ENCODE data around the gene CCDC171.

CCDC171 gene

DNA sequence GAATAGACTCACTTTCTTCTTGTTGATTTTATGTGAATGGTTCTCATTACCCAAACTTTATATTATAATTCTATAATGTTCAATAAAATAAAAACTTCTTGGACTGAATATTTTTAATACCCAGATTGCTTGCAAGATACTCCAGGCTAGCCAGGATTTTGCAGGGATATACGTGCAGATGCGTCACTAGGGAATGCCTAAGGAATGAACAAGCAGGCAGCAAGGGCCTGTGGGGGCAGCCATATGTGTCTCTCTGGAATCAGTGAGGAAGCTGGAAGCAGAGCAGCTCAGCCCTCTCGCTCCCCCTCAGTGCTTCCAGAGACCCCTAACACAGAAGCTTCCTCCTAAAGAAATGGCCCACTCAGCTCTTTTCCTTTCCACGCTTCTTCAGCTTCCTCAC is 457.4 kb downstream of the CCDC171 start:
- H2AK5ac ChIP-seq (ENCODE audit: low read length) = no peak overlapping the region
- no peak overlapping the region for H4K8ac ChIP-seq (ENCODE audit: low read depth, low read length)
- H3K79me1 ChIP-seq (ENCODE audit: low read length) = no peaks in the 10 kb centered on the region
- no peak for DNase-seq
- no peak overlapping the region for H3K56ac ChIP-seq (ENCODE audit: low read length)
- WGBS (ENCODE audit: extremely low coverage, insufficient coverage, low lambda C conversion rate) = no CpG with 5 or more reads among the region's 4 CpGs
- H3K36me3 ChIP-seq (ENCODE audit: control insufficient read depth, insufficient read depth, low read length) = no peaks in the 10 kb centered on the region
- H3K18ac ChIP-seq (ENCODE audit: low read length) = no peak overlapping the region
- no peak overlapping the region for H3K4me2 ChIP-seq (ENCODE audit: low read length)
- no peak overlapping the region for H2BK15ac ChIP-seq (replicated peaks; ENCODE audit: low read depth)
- H3K4me3 ChIP-seq (ENCODE audit: low read length) = no peak overlapping the region
- no peak overlapping the region for H2BK120ac ChIP-seq (ENCODE audit: low read depth, low read length)
- no peak overlapping the region for H3K27ac ChIP-seq (ENCODE audit: low read depth, low read length)
- no peaks in the 10 kb centered on the region for H3K79me2 ChIP-seq (ENCODE audit: control insufficient read depth, insufficient read depth, low read length)
- H3K23ac ChIP-seq (ENCODE audit: low read length) = no peak overlapping the region
- no peak overlapping the region for H3K9ac ChIP-seq (ENCODE audit: low read length)
- no peak overlapping the region for H3K4ac ChIP-seq (ENCODE audit: low read depth, low read length)
- no peak overlapping the region for H4K5ac ChIP-seq (ENCODE audit: low read length)
- no peaks in the 10 kb centered on the region for H3K27me3 ChIP-seq (ENCODE audit: insufficient read depth, low read length, poor library complexity)
- no peak overlapping the region for H2BK5ac ChIP-seq (ENCODE audit: low read length)
- no peaks in the 10 kb centered on the region for H3K4me1 ChIP-seq (ENCODE audit: control insufficient read depth, low read depth, low read length)

DNA sequence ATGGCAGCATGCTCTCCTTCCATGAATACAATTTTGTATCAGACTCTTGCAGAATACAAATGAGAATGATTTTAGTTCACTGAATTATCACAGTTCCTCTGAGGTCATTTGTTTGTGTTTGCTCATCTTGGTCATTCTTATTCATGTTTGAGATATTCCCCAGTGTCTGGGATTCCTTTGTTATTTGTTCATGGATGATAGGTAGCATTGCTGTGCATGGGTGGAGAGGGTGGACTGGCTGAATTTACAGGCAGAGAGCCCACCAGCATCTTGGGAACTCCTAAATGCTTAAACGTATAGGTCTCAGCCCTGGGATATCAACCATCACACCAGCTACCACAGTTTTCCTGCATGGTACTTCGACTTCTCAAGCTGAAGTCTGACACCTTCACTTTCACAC is 459.8 kb downstream of the CCDC171 start:
- Histone ChIP-seq H3K79me1 (ENCODE audit: low read length) (no peaks in the 10 kb centered on the region), H4K8ac (ENCODE audit: low read depth, low read length) (no peak overlapping the region), H3K27me3 (ENCODE audit: insufficient read depth, low read length, poor library complexity) (no peaks in the 10 kb centered on the region), H3K9ac (ENCODE audit: low read length) (no peak overlapping the region), H2BK15ac (replicated peaks; ENCODE audit: low read depth) (no peak overlapping the region), H3K4ac (ENCODE audit: low read depth, low read length) (no peak overlapping the region), H2BK5ac (ENCODE audit: low read length) (no peak overlapping the region), H2AK5ac (ENCODE audit: low read length) (no peak overlapping the region), H3K4me3 (ENCODE audit: low read length) (no peak overlapping the region), H2BK120ac (ENCODE audit: low read depth, low read length) (no peak overlapping the region), H3K23ac (ENCODE audit: low read length) (no peak overlapping the region), H3K4me1 (ENCODE audit: control insufficient read depth, low read depth, low read length) (no peaks in the 10 kb centered on the region), H3K56ac (ENCODE audit: low read length) (no peak overlapping the region), H4K5ac (ENCODE audit: low read length) (no peak overlapping the region), H3K18ac (ENCODE audit: low read length) (no peak overlapping the region), H3K4me2 (ENCODE audit: low read length) (no peak overlapping the region), H3K36me3 (ENCODE audit: control insufficient read depth, insufficient read depth, low read length) (no peaks in the 10 kb centered on the region), H3K79me2 (ENCODE audit: control insufficient read depth, insufficient read depth, low read length) (no peaks in the 10 kb centered on the region), H3K27ac (ENCODE audit: low read depth, low read length) (no peak overlapping the region)
- no peak for DNase-seq
- WGBS (ENCODE audit: extremely low coverage, insufficient coverage, low lambda C conversion rate) = no CpG with 5 or more reads among the region's 2 CpGs

DNA sequence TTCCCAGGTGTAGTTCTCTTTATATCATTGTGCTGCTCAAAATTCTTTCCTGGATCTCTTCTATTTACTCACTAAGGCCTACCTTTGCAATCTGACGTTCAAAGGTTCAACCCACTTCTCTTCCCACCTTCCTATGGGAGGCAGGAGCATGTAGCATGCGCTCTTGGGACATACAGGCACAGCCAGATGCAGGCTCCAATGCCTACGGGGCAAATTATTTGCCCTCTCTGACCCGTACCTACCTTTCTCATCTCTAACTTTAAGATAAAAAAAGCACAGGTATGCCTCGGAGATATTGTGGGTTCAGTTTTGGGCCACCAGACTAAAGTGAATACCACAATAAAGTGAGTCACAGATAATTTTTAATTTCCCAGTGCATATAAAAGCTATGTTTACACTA is 460.5 kb downstream of the CCDC171 start:
- Histone ChIP-seq H4K8ac (ENCODE audit: low read depth, low read length) (no peak overlapping the region), H3K56ac (ENCODE audit: low read length) (no peak overlapping the region), H3K27ac (ENCODE audit: low read depth, low read length) (no peak overlapping the region), H2BK120ac (ENCODE audit: low read depth, low read length) (no peak overlapping the region), H3K27me3 (ENCODE audit: insufficient read depth, low read length, poor library complexity) (no peaks in the 10 kb centered on the region), H2BK15ac (replicated peaks; ENCODE audit: low read depth) (no peak overlapping the region), H3K4me3 (ENCODE audit: low read length) (no peak overlapping the region), H3K9ac (ENCODE audit: low read length) (no peak overlapping the region), H4K5ac (ENCODE audit: low read length) (no peak overlapping the region), H2BK5ac (ENCODE audit: low read length) (no peak overlapping the region), H3K4me2 (ENCODE audit: low read length) (no peak overlapping the region), H3K79me2 (ENCODE audit: control insufficient read depth, insufficient read depth, low read length) (no peaks in the 10 kb centered on the region), H3K4ac (ENCODE audit: low read depth, low read length) (no peak overlapping the region), H3K18ac (ENCODE audit: low read length) (no peak overlapping the region), H3K36me3 (ENCODE audit: control insufficient read depth, insufficient read depth, low read length) (no peaks in the 10 kb centered on the region), H3K79me1 (ENCODE audit: low read length) (no peaks in the 10 kb centered on the region), H3K4me1 (ENCODE audit: control insufficient read depth, low read depth, low read length) (no peaks in the 10 kb centered on the region), H2AK5ac (ENCODE audit: low read length) (no peak overlapping the region), H3K23ac (ENCODE audit: low read length) (no peak overlapping the region)
- WGBS (ENCODE audit: extremely low coverage, insufficient coverage, low lambda C conversion rate) = no CpG with 5 or more reads among the region's 5 CpGs
- no peak for DNase-seq

DNA sequence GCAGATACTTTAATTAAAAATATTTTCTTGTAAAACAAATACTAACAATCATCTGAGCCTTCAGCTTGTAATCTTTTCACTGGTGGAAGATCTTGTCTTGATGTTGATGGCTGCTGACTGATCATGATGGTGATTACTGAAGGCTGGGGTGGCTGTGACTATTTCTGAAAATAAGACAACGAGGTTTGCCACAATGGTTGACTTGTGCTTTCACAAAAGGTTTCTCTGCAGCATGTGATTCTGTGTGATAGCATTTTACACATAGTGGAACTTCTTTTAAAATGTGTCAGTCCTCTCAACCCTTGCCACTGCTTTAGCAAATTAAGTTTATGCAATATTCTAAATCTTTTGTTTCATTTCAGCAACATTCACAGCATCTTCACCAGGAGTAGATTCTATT is 461.0 kb downstream of the CCDC171 start:
- no peak for DNase-seq
- Histone ChIP-seq H3K79me1 (ENCODE audit: low read length) (no peaks in the 10 kb centered on the region), H3K4me3 (ENCODE audit: low read length) (no peak overlapping the region), H4K8ac (ENCODE audit: low read depth, low read length) (no peak overlapping the region), H3K4ac (ENCODE audit: low read depth, low read length) (no peak overlapping the region), H3K9ac (ENCODE audit: low read length) (no peak overlapping the region), H2AK5ac (ENCODE audit: low read length) (no peak overlapping the region), H3K23ac (ENCODE audit: low read length) (no peak overlapping the region), H3K56ac (ENCODE audit: low read length) (no peak overlapping the region), H3K36me3 (ENCODE audit: control insufficient read depth, insufficient read depth, low read length) (no peaks in the 10 kb centered on the region), H3K27ac (ENCODE audit: low read depth, low read length) (no peak overlapping the region), H2BK120ac (ENCODE audit: low read depth, low read length) (no peak overlapping the region), H3K4me1 (ENCODE audit: control insufficient read depth, low read depth, low read length) (no peaks in the 10 kb centered on the region), H3K18ac (ENCODE audit: low read length) (no peak overlapping the region), H2BK5ac (ENCODE audit: low read length) (no peak overlapping the region), H3K27me3 (ENCODE audit: insufficient read depth, low read length, poor library complexity) (no peaks in the 10 kb centered on the region), H4K5ac (ENCODE audit: low read length) (no peak overlapping the region), H3K4me2 (ENCODE audit: low read length) (no peak overlapping the region), H3K79me2 (ENCODE audit: control insufficient read depth, insufficient read depth, low read length) (no peaks in the 10 kb centered on the region), H2BK15ac (replicated peaks; ENCODE audit: low read depth) (no peak overlapping the region)
- no CpG with 5 or more reads among the region's 1 CpG for WGBS (ENCODE audit: extremely low coverage, insufficient coverage, low lambda C conversion rate)

DNA sequence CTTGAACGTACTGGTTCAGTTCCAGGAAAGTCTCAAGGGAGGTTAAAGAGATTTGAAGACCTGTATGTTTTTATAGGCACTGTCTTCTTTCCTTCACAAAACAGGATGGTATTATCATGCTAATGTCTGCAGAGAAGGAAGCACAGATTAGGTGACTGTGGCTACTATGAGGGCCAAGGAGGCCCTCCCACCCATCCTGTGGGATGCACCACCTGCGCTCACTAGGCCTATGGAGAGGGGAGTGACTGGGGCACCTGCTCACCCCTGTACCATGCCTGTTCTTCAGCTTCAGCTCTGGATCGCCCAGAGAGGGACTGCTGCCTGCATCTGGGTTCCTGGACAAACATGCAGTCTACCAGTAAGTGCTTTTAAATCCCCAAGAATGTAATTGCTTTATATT is 469.4 kb downstream of the CCDC171 start:
- no peak overlapping the region for H2BK5ac ChIP-seq (ENCODE audit: low read length)
- H3K36me3 ChIP-seq (ENCODE audit: control insufficient read depth, insufficient read depth, low read length) = no peaks in the 10 kb centered on the region
- no peak overlapping the region for H2BK15ac ChIP-seq (replicated peaks; ENCODE audit: low read depth)
- H3K9ac ChIP-seq (ENCODE audit: low read length) = no peak overlapping the region
- H3K4me1 ChIP-seq (ENCODE audit: control insufficient read depth, low read depth, low read length) = no peaks in the 10 kb centered on the region
- no peaks in the 10 kb centered on the region for H3K79me1 ChIP-seq (ENCODE audit: low read length)
- H2BK120ac ChIP-seq (ENCODE audit: low read depth, low read length) = no peak overlapping the region
- H3K4me2 ChIP-seq (ENCODE audit: low read length) = no peak overlapping the region
- no peak overlapping the region for H3K56ac ChIP-seq (ENCODE audit: low read length)
- no peak overlapping the region for H4K8ac ChIP-seq (ENCODE audit: low read depth, low read length)
- H3K18ac ChIP-seq (ENCODE audit: low read length) = no peak overlapping the region
- H3K79me2 ChIP-seq (ENCODE audit: control insufficient read depth, insufficient read depth, low read length) = no peaks in the 10 kb centered on the region
- H3K4me3 ChIP-seq (ENCODE audit: low read length) = no peak overlapping the region
- no peak overlapping the region for H3K23ac ChIP-seq (ENCODE audit: low read length)
- no peak overlapping the region for H3K27ac ChIP-seq (ENCODE audit: low read depth, low read length)
- H3K27me3 ChIP-seq (ENCODE audit: insufficient read depth, low read length, poor library complexity) = no peaks in the 10 kb centered on the region
- WGBS (ENCODE audit: extremely low coverage, insufficient coverage, low lambda C conversion rate) = no CpG with 5 or more reads among the region's 3 CpGs
- H4K5ac ChIP-seq (ENCODE audit: low read length) = no peak overlapping the region
- H3K4ac ChIP-seq (ENCODE audit: low read depth, low read length) = no peak overlapping the region
- no peak for DNase-seq
- H2AK5ac ChIP-seq (ENCODE audit: low read length) = no peak overlapping the region

DNA sequence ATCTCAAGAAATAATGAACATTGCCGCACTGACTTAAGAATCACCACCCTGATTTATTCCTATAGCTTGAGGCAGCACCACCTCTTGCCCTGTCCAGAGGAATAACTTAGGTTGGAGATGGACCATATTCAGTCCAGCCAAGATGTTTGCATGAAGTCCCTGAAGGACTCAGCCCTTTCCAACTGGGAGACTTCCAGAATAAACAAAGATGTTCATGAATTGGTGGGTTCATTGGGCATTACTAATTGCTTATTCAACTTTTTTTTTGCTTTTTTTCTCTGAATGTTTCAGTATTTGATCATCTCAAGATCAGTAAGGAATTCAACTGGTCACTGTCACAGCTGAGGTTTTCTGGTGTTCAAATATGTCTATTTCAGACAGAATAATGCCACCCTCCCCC is 470.6 kb downstream of the CCDC171 start:
- Histone ChIP-seq H3K23ac (ENCODE audit: low read length) (no peak overlapping the region), H3K4me2 (ENCODE audit: low read length) (no peak overlapping the region), H3K79me2 (ENCODE audit: control insufficient read depth, insufficient read depth, low read length) (no peaks in the 10 kb centered on the region), H3K4me3 (ENCODE audit: low read length) (no peak overlapping the region), H3K4ac (ENCODE audit: low read depth, low read length) (no peak overlapping the region), H2BK15ac (replicated peaks; ENCODE audit: low read depth) (no peak overlapping the region), H4K8ac (ENCODE audit: low read depth, low read length) (no peak overlapping the region), H3K36me3 (ENCODE audit: control insufficient read depth, insufficient read depth, low read length) (no peaks in the 10 kb centered on the region), H3K79me1 (ENCODE audit: low read length) (no peaks in the 10 kb centered on the region), H2AK5ac (ENCODE audit: low read length) (no peak overlapping the region), H3K9ac (ENCODE audit: low read length) (no peak overlapping the region), H3K27me3 (ENCODE audit: insufficient read depth, low read length, poor library complexity) (no peaks in the 10 kb centered on the region), H3K18ac (ENCODE audit: low read length) (no peak overlapping the region), H3K56ac (ENCODE audit: low read length) (no peak overlapping the region), H3K4me1 (ENCODE audit: control insufficient read depth, low read depth, low read length) (no peaks in the 10 kb centered on the region), H2BK5ac (ENCODE audit: low read length) (no peak overlapping the region), H3K27ac (ENCODE audit: low read depth, low read length) (no peak overlapping the region), H2BK120ac (ENCODE audit: low read depth, low read length) (no peak overlapping the region), H4K5ac (ENCODE audit: low read length) (no peak overlapping the region)
- no peak for DNase-seq
- no CpG with 5 or more reads among the region's 1 CpG for WGBS (ENCODE audit: extremely low coverage, insufficient coverage, low lambda C conversion rate)

Data from mesendoderm (in vitro differentiated cells).